ENCODE results near the gene DNAH1.

Gene DNAH1

GRCh38 chr3:52359116-52359855 is 43.2 kb downstream of the DNAH1 start:
- Histone ChIP-seq H3K4me3 (ENCODE audit: low read depth, low read length) (no peak overlapping the region), H3K9me3 (ENCODE audit: control insufficient read depth, insufficient read depth, low read length) (no peaks in the 10 kb centered on the region), H3K27me3 (ENCODE audit: control insufficient read depth, insufficient read depth, low read length) (no peaks in the 10 kb centered on the region), H3K9ac (ENCODE audit: low read depth, low read length) (no peak overlapping the region), H3K4me1 (ENCODE audit: control insufficient read depth, insufficient read depth, low read length) (no peaks in the 10 kb centered on the region), H3K36me3 (ENCODE audit: control insufficient read depth, insufficient read depth, low read length) (no peaks in the 10 kb centered on the region)

- Histone ChIP-seq H3K9ac (ENCODE audit: low read depth, low read length) (no peak overlapping the region), H3K4me1 (ENCODE audit: control insufficient read depth, insufficient read depth, low read length) (no peaks in the 10 kb centered on the region), H3K9me3 (ENCODE audit: control insufficient read depth, insufficient read depth, low read length) (no peaks in the 10 kb centered on the region), H3K27me3 (ENCODE audit: control insufficient read depth, insufficient read depth, low read length) (no peaks in the 10 kb centered on the region), H3K4me3 (ENCODE audit: low read depth, low read length) (no peak overlapping the region), H3K36me3 (ENCODE audit: control insufficient read depth, insufficient read depth, low read length) (no peaks in the 10 kb centered on the region)
Measured at GRCh38 chr3:52361011-52361410, 44.9 kb downstream of the DNAH1 start.

GRCh38 chr3:52361454-52361853 is 45.3 kb downstream of the DNAH1 start:
- H3K4me3 ChIP-seq (ENCODE audit: low read depth, low read length) = no peak overlapping the region
- H3K9me3 ChIP-seq (ENCODE audit: control insufficient read depth, insufficient read depth, low read length) = no peaks in the 10 kb centered on the region
- H3K9ac ChIP-seq (ENCODE audit: low read depth, low read length) = no peak overlapping the region
- H3K27me3 ChIP-seq (ENCODE audit: control insufficient read depth, insufficient read depth, low read length) = no peaks in the 10 kb centered on the region
- no peaks in the 10 kb centered on the region for H3K4me1 ChIP-seq (ENCODE audit: control insufficient read depth, insufficient read depth, low read length)
- no peaks in the 10 kb centered on the region for H3K36me3 ChIP-seq (ENCODE audit: control insufficient read depth, insufficient read depth, low read length)

GRCh38 chr3:52361898-52362297 is 45.8 kb downstream of the DNAH1 start:
- no peak overlapping the region for H3K9ac ChIP-seq (ENCODE audit: low read depth, low read length)

GRCh38 chr3:52364322-52365035 is 48.4 kb downstream of the DNAH1 start:
- H3K9me3 ChIP-seq (ENCODE audit: control insufficient read depth, insufficient read depth, low read length) = no peaks in the 10 kb centered on the region
- H3K4me3 ChIP-seq (ENCODE audit: low read depth, low read length) = no peak overlapping the region
- no peaks in the 10 kb centered on the region for H3K36me3 ChIP-seq (ENCODE audit: control insufficient read depth, insufficient read depth, low read length)

More at GRCh38 chr3:52361898-52362297, 45.8 kb downstream of the DNAH1 start:
- H3K4me1 ChIP-seq (ENCODE audit: control insufficient read depth, insufficient read depth, low read length) = no peaks in the 10 kb centered on the region
- no peaks in the 10 kb centered on the region for H3K27me3 ChIP-seq (ENCODE audit: control insufficient read depth, insufficient read depth, low read length)
- H3K36me3 ChIP-seq (ENCODE audit: control insufficient read depth, insufficient read depth, low read length) = no peaks in the 10 kb centered on the region
- no peaks in the 10 kb centered on the region for H3K9me3 ChIP-seq (ENCODE audit: control insufficient read depth, insufficient read depth, low read length)
- H3K4me3 ChIP-seq (ENCODE audit: low read depth, low read length) = no peak overlapping the region

GRCh38 chr3:52366527-52366926 is 50.4 kb downstream of the DNAH1 start:
- Histone ChIP-seq H3K9ac (ENCODE audit: low read depth, low read length) (no peak overlapping the region), H3K4me3 (ENCODE audit: low read depth, low read length) (no peak overlapping the region), H3K27me3 (ENCODE audit: control insufficient read depth, insufficient read depth, low read length) (no peaks in the 10 kb centered on the region), H3K4me1 (ENCODE audit: control insufficient read depth, insufficient read depth, low read length) (peaks cover 7% of the 10 kb centered on the region), H3K9me3 (ENCODE audit: control insufficient read depth, insufficient read depth, low read length) (no peaks in the 10 kb centered on the region), H3K36me3 (ENCODE audit: control insufficient read depth, insufficient read depth, low read length) (no peaks in the 10 kb centered on the region)

More at GRCh38 chr3:52364322-52365035, 48.4 kb downstream of the DNAH1 start:
- Histone ChIP-seq H3K27me3 (ENCODE audit: control insufficient read depth, insufficient read depth, low read length) (no peaks in the 10 kb centered on the region), H3K4me1 (ENCODE audit: control insufficient read depth, insufficient read depth, low read length) (peaks cover 7% of the 10 kb centered on the region), H3K9ac (ENCODE audit: low read depth, low read length) (no peak overlapping the region)

GRCh38 chr3:52367891-52368880 is 52.1 kb downstream of the DNAH1 start:
- H3K4me1 ChIP-seq (ENCODE audit: control insufficient read depth, insufficient read depth, low read length) = peaks cover 7% of the 10 kb centered on the region
- no peaks in the 10 kb centered on the region for H3K36me3 ChIP-seq (ENCODE audit: control insufficient read depth, insufficient read depth, low read length)
- H3K27me3 ChIP-seq (ENCODE audit: control insufficient read depth, insufficient read depth, low read length) = no peaks in the 10 kb centered on the region
- no peak overlapping the region for H3K4me3 ChIP-seq (ENCODE audit: low read depth, low read length)
- peak overlapping the region; percentile 41 for H3K9ac ChIP-seq (ENCODE audit: low read depth, low read length)
- no peaks in the 10 kb centered on the region for H3K9me3 ChIP-seq (ENCODE audit: control insufficient read depth, insufficient read depth, low read length)

GRCh38 chr3:52370531-52370930 is 54.4 kb downstream of the DNAH1 start:
- Histone ChIP-seq H3K4me1 (ENCODE audit: control insufficient read depth, insufficient read depth, low read length) (peaks cover 7% of the 10 kb centered on the region), H3K9ac (ENCODE audit: low read depth, low read length) (no peak overlapping the region), H3K27me3 (ENCODE audit: control insufficient read depth, insufficient read depth, low read length) (no peaks in the 10 kb centered on the region), H3K9me3 (ENCODE audit: control insufficient read depth, insufficient read depth, low read length) (no peaks in the 10 kb centered on the region), H3K4me3 (ENCODE audit: low read depth, low read length) (no peak overlapping the region), H3K36me3 (ENCODE audit: control insufficient read depth, insufficient read depth, low read length) (no peaks in the 10 kb centered on the region)

GRCh38 chr3:52372822-52373504 is 56.8 kb downstream of the DNAH1 start:
- Histone ChIP-seq H3K9ac (ENCODE audit: low read depth, low read length) (peak overlapping the region; percentile 14), H3K4me1 (ENCODE audit: control insufficient read depth, insufficient read depth, low read length) (peaks cover 6% of the 10 kb centered on the region)

GRCh38 chr3:52373676-52374075 is 57.6 kb downstream of the DNAH1 start:
- Histone ChIP-seq H3K27me3 (ENCODE audit: control insufficient read depth, insufficient read depth, low read length) (no peaks in the 10 kb centered on the region), H3K4me3 (ENCODE audit: low read depth, low read length) (no peak overlapping the region), H3K36me3 (ENCODE audit: control insufficient read depth, insufficient read depth, low read length) (no peaks in the 10 kb centered on the region), H3K4me1 (ENCODE audit: control insufficient read depth, insufficient read depth, low read length) (peaks cover 1% of the 10 kb centered on the region), H3K9me3 (ENCODE audit: control insufficient read depth, insufficient read depth, low read length) (no peaks in the 10 kb centered on the region), H3K9ac (ENCODE audit: low read depth, low read length) (peak overlapping the region; percentile 14)

More at GRCh38 chr3:52372822-52373504, 56.8 kb downstream of the DNAH1 start:
- Histone ChIP-seq H3K27me3 (ENCODE audit: control insufficient read depth, insufficient read depth, low read length) (no peaks in the 10 kb centered on the region), H3K9me3 (ENCODE audit: control insufficient read depth, insufficient read depth, low read length) (no peaks in the 10 kb centered on the region), H3K4me3 (ENCODE audit: low read depth, low read length) (no peak overlapping the region), H3K36me3 (ENCODE audit: control insufficient read depth, insufficient read depth, low read length) (no peaks in the 10 kb centered on the region)

- Histone ChIP-seq H3K9me3 (ENCODE audit: control insufficient read depth, insufficient read depth, low read length) (no peaks in the 10 kb centered on the region), H3K4me3 (ENCODE audit: low read depth, low read length) (no peak overlapping the region)
Measured at GRCh38 chr3:52374173-52374572, 58.1 kb downstream of the DNAH1 start.

More at GRCh38 chr3:52374173-52374572, 58.1 kb downstream of the DNAH1 start:
- H3K27me3 ChIP-seq (ENCODE audit: control insufficient read depth, insufficient read depth, low read length) = no peaks in the 10 kb centered on the region
- H3K36me3 ChIP-seq (ENCODE audit: control insufficient read depth, insufficient read depth, low read length) = no peaks in the 10 kb centered on the region
- H3K9ac ChIP-seq (ENCODE audit: low read depth, low read length) = no peak overlapping the region
- H3K4me1 ChIP-seq (ENCODE audit: control insufficient read depth, insufficient read depth, low read length) = no peaks in the 10 kb centered on the region
